Measurements from ENCODE around the gene ROGDI.

The ROGDI gene

GRCh38 chr16:4802659-4803287 lies 340 bp upstream of the ROGDI start:
- H3K36me3 Mint-ChIP-seq = peaks cover 42% of the 10 kb centered on the region
- H3K9me3 Mint-ChIP-seq = no peaks in the 10 kb centered on the region
- H3K4me3 Mint-ChIP-seq = peak overlapping the region; percentile 80
- ATAC-seq (peak; percentile 96), DNase-seq (ENCODE audit: low spot score in 2 of 2) (peak; percentile 92 to 98)
- H3K4me1 Mint-ChIP-seq = peaks cover 24% of the 10 kb centered on the region
- H3K27ac Mint-ChIP-seq = no peak overlapping the region

GRCh38 chr16:4801051-4801961 lies 1.1 kb downstream of the ROGDI start:
- H3K9me3 Mint-ChIP-seq = no peaks in the 10 kb centered on the region
- DNase-seq (ENCODE audit: low spot score in 2 of 2) (no peak), ATAC-seq (no peak)
- peak overlapping the region; percentile 85 for H3K27ac Mint-ChIP-seq
- peak overlapping the region; percentile 80 for H3K4me3 Mint-ChIP-seq
- H3K4me1 Mint-ChIP-seq = peaks cover 24% of the 10 kb centered on the region
- H3K36me3 Mint-ChIP-seq = peaks cover 28% of the 10 kb centered on the region

- Mint-ChIP-seq H3K36me3 (peaks cover 19% of the 10 kb centered on the region), H3K27ac (peak overlapping the region; percentile 85), H3K4me1 (peaks cover 24% of the 10 kb centered on the region), H3K4me3 (peak overlapping the region; percentile 80), H3K9me3 (no peaks in the 10 kb centered on the region)
- ATAC-seq (no peak), DNase-seq (ENCODE audit: low spot score in 2 of 2) (no peak)
Measured at GRCh38 chr16:4800290-4801041, 2.0 kb downstream of the ROGDI start.

- ATAC-seq = no peak
- no peaks in the 10 kb centered on the region for H3K9me3 Mint-ChIP-seq
- no peak overlapping the region for H3K27ac Mint-ChIP-seq
- peaks cover 24% of the 10 kb centered on the region for H3K4me1 Mint-ChIP-seq
- DNase-seq (ENCODE audit: low spot score in 2 of 2) = no peak
- H3K36me3 Mint-ChIP-seq = peaks cover 8% of the 10 kb centered on the region
- H3K4me3 Mint-ChIP-seq = no peak overlapping the region
Measured at GRCh38 chr16:4799171-4799855, 3.1 kb downstream of the ROGDI start.

- peak overlapping the region; percentile 6 for H3K27ac Mint-ChIP-seq
- no peaks in the 10 kb centered on the region for H3K36me3 Mint-ChIP-seq
- H3K4me3 Mint-ChIP-seq = no peak overlapping the region
- no peak for DNase-seq (ENCODE audit: low spot score in 2 of 2)
- ATAC-seq = no peak
- H3K4me1 Mint-ChIP-seq = peaks cover 19% of the 10 kb centered on the region
- H3K9me3 Mint-ChIP-seq = no peaks in the 10 kb centered on the region
Measured at GRCh38 chr16:4798456-4798855, 4.0 kb downstream of the ROGDI start.

GRCh38 chr16:4797805-4798252 lies 4.6 kb downstream of the ROGDI start:
- Mint-ChIP-seq H3K9me3 (no peaks in the 10 kb centered on the region), H3K4me1 (peaks cover 12% of the 10 kb centered on the region), H3K4me3 (no peak overlapping the region), H3K27ac (no peak overlapping the region), H3K36me3 (no peaks in the 10 kb centered on the region)
- ATAC-seq (no peak), DNase-seq (ENCODE audit: low spot score in 2 of 2) (no peak)

GRCh38 chr16:4796982-4797804 lies 5.2 kb downstream of the ROGDI start:
- ATAC-seq = no peak
- no peaks in the 10 kb centered on the region for H3K36me3 Mint-ChIP-seq
- H3K9me3 Mint-ChIP-seq = no peaks in the 10 kb centered on the region
- no peak overlapping the region for H3K4me3 Mint-ChIP-seq
- H3K27ac Mint-ChIP-seq = peak overlapping the region; percentile 40
- H3K4me1 Mint-ChIP-seq = peaks cover 12% of the 10 kb centered on the region
- DNase-seq (ENCODE audit: low spot score in 2 of 2) = no peak

- peaks cover 12% of the 10 kb centered on the region for H3K4me1 Mint-ChIP-seq
- ATAC-seq = no peak
- DNase-seq (ENCODE audit: low spot score in 2 of 2) = no peak
- no peaks in the 10 kb centered on the region for H3K36me3 Mint-ChIP-seq
- H3K27ac Mint-ChIP-seq = no peak overlapping the region
- H3K9me3 Mint-ChIP-seq = no peaks in the 10 kb centered on the region
- no peak overlapping the region for H3K4me3 Mint-ChIP-seq
Measured at GRCh38 chr16:4795828-4796572, 6.4 kb downstream of the ROGDI start.

- H3K4me1 Mint-ChIP-seq = peaks cover 5% of the 10 kb centered on the region
- H3K27ac Mint-ChIP-seq = no peak within 1 kb of the TSS
- no peak for DNase-seq (ENCODE audit: low spot score in 2 of 2)
- no peaks in the 10 kb centered on the region for H3K36me3 Mint-ChIP-seq
- no peaks in the 10 kb centered on the region for H3K9me3 Mint-ChIP-seq
- no peak within 1 kb of the TSS for H3K4me3 Mint-ChIP-seq
- ATAC-seq = no peak
Measured at GRCh38 chr16:4795181-4795827, 7.1 kb downstream of the ROGDI start, which contains the start of gene SMIM22. SMIM22 (plus strand) TSS chr16:4795369; CDS start chr16:4795735, 366 bp downstream.

- ATAC-seq (no peak), DNase-seq (ENCODE audit: low spot score in 2 of 2) (no peak)
- Mint-ChIP-seq H3K36me3 (no peaks in the 10 kb centered on the region), H3K4me3 (no peak overlapping the region), H3K9me3 (no peaks in the 10 kb centered on the region), H3K4me1 (peaks cover 7% of the 10 kb centered on the region), H3K27ac (no peak overlapping the region)
Measured at GRCh38 chr16:4792951-4793513, 9.4 kb downstream of the ROGDI start.

- DNase-seq (ENCODE audit: low spot score in 2 of 2) (no peak), ATAC-seq (no peak)
- H3K36me3 Mint-ChIP-seq = no peaks in the 10 kb centered on the region
- H3K27ac Mint-ChIP-seq = no peak overlapping the region
- no peak overlapping the region for H3K4me3 Mint-ChIP-seq
- peaks cover 10% of the 10 kb centered on the region for H3K4me1 Mint-ChIP-seq
- H3K9me3 Mint-ChIP-seq = no peaks in the 10 kb centered on the region
Measured at GRCh38 chr16:4790871-4791270, 11.6 kb downstream of the ROGDI start.

- Mint-ChIP-seq H3K27ac (no peak overlapping the region), H3K4me1 (peaks cover 10% of the 10 kb centered on the region), H3K4me3 (no peak overlapping the region), H3K36me3 (no peaks in the 10 kb centered on the region), H3K9me3 (no peaks in the 10 kb centered on the region)
- DNase-seq (ENCODE audit: low spot score in 2 of 2) (no peak), ATAC-seq (no peak)
Measured at GRCh38 chr16:4790261-4790660, 12.2 kb downstream of the ROGDI start.

- Mint-ChIP-seq H3K9me3 (no peaks in the 10 kb centered on the region), H3K27ac (no peak overlapping the region), H3K36me3 (no peaks in the 10 kb centered on the region), H3K4me1 (peaks cover 10% of the 10 kb centered on the region), H3K4me3 (no peak overlapping the region)
- DNase-seq (ENCODE audit: low spot score in 2 of 2) (no peak), ATAC-seq (no peak)
Measured at GRCh38 chr16:4788910-4789309, 13.5 kb downstream of the ROGDI start.
